Measurements from ENCODE around the gene MOSPD3. TPM values are rescaled to one million over a fixed set of nuclear protein-coding genes. Genes with fewer than 3 reads are reported as not detected.

MOSPD3 gene
- total RNA-seq, 4 donors from 2014 or later: 7.6 to 22.4 (median 15.5) TPM

GRCh38 chr7:100607111-100607510 is 5.2 kb upstream of the MOSPD3 start:
- no peak overlapping the region for H3K27ac ChIP-seq
- peaks cover 19 to 45% (median 26%) of the 10 kb centered on the region in 3 donors for H3K4me1 ChIP-seq
- DNase-seq: no peak
- WGBS, 2 donors: 67 to 87% methylated on average over 8 of the region's 8 CpGs
- TF ChIP-seq CTCF (IDR thresholded peaks at IDR 0.05) (no peak), POLR2A (IDR thresholded peaks at IDR 0.05) (no peak)
- no peaks in the 10 kb centered on the region for H3K36me3 ChIP-seq
- no peak overlapping the region for H3K4me3 ChIP-seq
- intact Hi-C loops (cut with DNase I): no loop called here
- H3K9me3 ChIP-seq: no peaks in the 10 kb centered on the region
- no peaks in the 10 kb centered on the region for H3K27me3 ChIP-seq

- H3K9me3 ChIP-seq: no peaks in the 10 kb centered on the region
- H3K36me3 ChIP-seq: peaks cover 0 to 6% (median 0%) of the 10 kb centered on the region in 3 donors
- 87 to 93% methylated on average over 4 to 5 of the region's 5 CpGs for WGBS, 2 donors
- no peak overlapping the region for H3K4me3 ChIP-seq
- peaks cover 15 to 33% (median 17%) of the 10 kb centered on the region in 3 donors for H3K4me1 ChIP-seq
- no peaks in the 10 kb centered on the region for H3K27me3 ChIP-seq
- no peak overlapping the region for H3K27ac ChIP-seq
- no peak for DNase-seq
- intact Hi-C loops (cut with DNase I): no loop called here
- no peak for TF ChIP-seq POLR2A (IDR thresholded peaks at IDR 0.05)
- TF ChIP-seq CTCF (IDR thresholded peaks at IDR 0.05): no peak
These were observed 2.4 kb upstream of the MOSPD3 start for GRCh38 chr7:100609958-100610357.

- H3K4me3 ChIP-seq: peak overlapping the region; percentile 56 to 90 (median 76)
- 0% methylated on average over 3 to 4 of the region's 29 CpGs for WGBS, 2 donors
- intact Hi-C loops (cut with DNase I): no loop called here
- TF ChIP-seq CTCF (IDR thresholded peaks at IDR 0.05): peak in 1 of 6 experiments; percentile 3
- TF ChIP-seq POLR2A (IDR thresholded peaks at IDR 0.05): no peak
- DNase-seq: no peak
- H3K36me3 ChIP-seq: peaks cover 0 to 19% (median 0%) of the 10 kb centered on the region in 3 donors
- H3K9me3 ChIP-seq: no peaks in the 10 kb centered on the region
- H3K4me1 ChIP-seq: peaks cover 8 to 21% (median 12%) of the 10 kb centered on the region in 3 donors
- peak overlapping the region; percentile 88 to 97 (median 92) for H3K27ac ChIP-seq
- no peaks in the 10 kb centered on the region for H3K27me3 ChIP-seq
These were observed 520 bp downstream of the MOSPD3 start for GRCh38 chr7:100612730-100613390.

GRCh38 chr7:100613412-100614175 is 1.3 kb downstream of the MOSPD3 start:
- TF ChIP-seq POLR2A (IDR thresholded peaks at IDR 0.05) (no peak), CTCF (IDR thresholded peaks at IDR 0.05) (no peak)
- no peak overlapping the region for H3K27ac ChIP-seq
- no peaks in the 10 kb centered on the region for H3K27me3 ChIP-seq
- H3K36me3 ChIP-seq: peaks cover 0 to 19% (median 0%) of the 10 kb centered on the region in 3 donors
- H3K4me3 ChIP-seq: peak overlapping the region in 3 of 4 donors; percentile 71 to 90 (median 80)
- DNase-seq: no peak
- H3K9me3 ChIP-seq: no peaks in the 10 kb centered on the region
- peaks cover 8 to 21% (median 12%) of the 10 kb centered on the region in 3 donors for H3K4me1 ChIP-seq
- 88 to 90% methylated on average over 6 to 8 of the region's 13 CpGs for WGBS, 2 donors
- intact Hi-C loops (cut with DNase I): no loop called here

GRCh38 chr7:100614308-100614861 is 2.0 kb downstream of the MOSPD3 start:
- no peak for DNase-seq
- H3K36me3 ChIP-seq: peaks cover 0 to 19% (median 0%) of the 10 kb centered on the region in 3 donors
- TF ChIP-seq POLR2A (IDR thresholded peaks at IDR 0.05): no peak
- TF ChIP-seq CTCF (IDR thresholded peaks at IDR 0.05): no peak
- peaks cover 8 to 21% (median 12%) of the 10 kb centered on the region in 3 donors for H3K4me1 ChIP-seq
- intact Hi-C loops (cut with DNase I): no loop called here
- 65 to 88% methylated on average over 6 of the region's 6 CpGs for WGBS, 2 donors
- no peak overlapping the region for H3K4me3 ChIP-seq
- H3K9me3 ChIP-seq: no peaks in the 10 kb centered on the region
- no peak overlapping the region for H3K27ac ChIP-seq
- no peaks in the 10 kb centered on the region for H3K27me3 ChIP-seq

Data from esophagus squamous epithelium (tissue), 5 donors.